Spleen (tissue), 11 donors: ENCODE results near the gene SLC45A1. TPM values are rescaled to one million over a fixed set of nuclear protein-coding genes. Genes with fewer than 3 reads are reported as not detected.
A peak's percentile ranks its signal among the peaks of the same experiment; 100 is the strongest.

ENCODE experiments used
- DNase-seq: peaks from one replicate; pipeline ENCODE4 v3.0.0-alpha.2; 2020
- H3K27ac ChIP-seq, 8 donors: fragments of 200-600 bp; sonication (generic) in 7 of 8; 1 replicate in 4 of 8; 2 replicates in 4 of 8; pipeline versions ENCODE4 v1.5.0 to v1.8.0; 2016 to 2021; ENCODE audit warnings: inconsistent platforms in 4 of 8, mild to moderate bottlenecking in 4 of 8, moderate library complexity in 1 of 8
- H3K27me3 ChIP-seq, 7 donors: fragments of 200-600 bp; sonication (generic) in 6 of 7; replicated peaks in 1 of 7; 1 replicate in 4 of 7; 2 replicates in 3 of 7; pipeline versions ENCODE4 v1.5.0 to v1.8.0; 2016 to 2021; ENCODE audit warnings: inconsistent platforms in 3 of 7, mild to moderate bottlenecking in 1 of 7
- H3K36me3 ChIP-seq, 6 donors: fragments of 200-600 bp; sonication (generic) in 5 of 6; 1 replicate in 4 of 6; 2 replicates in 2 of 6; pipeline versions ENCODE4 v1.5.0 to v1.8.0; 2016 to 2021; ENCODE audit warnings: inconsistent platforms in 2 of 6
- H3K4me1 ChIP-seq, 6 donors: fragments of 200-600 bp; sonication (generic) in 5 of 6; 1 replicate in 3 of 6; 2 replicates in 3 of 6; pipeline versions ENCODE4 v1.5.0 to v1.8.0; 2016 to 2021; ENCODE audit warnings: inconsistent platforms in 3 of 6
- H3K4me3 ChIP-seq, 8 donors: fragments of 200-600 bp; sonication (generic) in 7 of 8; 1 replicate in 4 of 8; 2 replicates in 4 of 8; pipeline versions ENCODE4 v1.5.0 to v1.8.0; 2016 to 2021; ENCODE audit warnings: inconsistent platforms in 4 of 8, mild to moderate bottlenecking in 4 of 8, moderate library complexity in 2 of 8
- H3K9me3 ChIP-seq, 8 donors: fragments of 200-600 bp; sonication (generic) in 7 of 8; 1 replicate in 4 of 8; 2 replicates in 4 of 8; pipeline versions ENCODE4 v1.5.0 to v1.8.0; 2016 to 2021; ENCODE audit warnings: inconsistent platforms in 4 of 8
- CTCF ChIP-seq, 11 experiments: fragments of 200-600 bp in 7 of 11; fragments of 450-650 bp in 4 of 11; sonication (generic) in 4 of 11; IDR thresholded peaks in 8 of 11; conservative IDR thresholded peaks in 3 of 11; 1 replicate in 7 of 11; 2 replicates in 4 of 11; pipeline versions ENCODE4 v1.4.0 to v1.8.0; 2016 to 2021; ENCODE audit warnings: antibody characterized with exemption in 11 of 11, inconsistent platforms in 4 of 11, mild to moderate bottlenecking in 1 of 11
- POLR2A ChIP-seq, 3 donors: fragments of 450-650 bp; IDR thresholded peaks; one replicate each; pipeline ENCODE4 v1.5.1; 2017; ENCODE audit warnings: antibody characterized with exemption in 3 of 3, mild to moderate bottlenecking in 1 of 3
- POLR2AphosphoS5 ChIP-seq, 3 donors: sonication (generic); formaldehyde crosslinking; IDR thresholded peaks; one replicate each; pipeline ENCODE4 v1.5.1; 2017; ENCODE audit warnings: antibody characterized with exemption in 3 of 3
- WGBS, 5 donors: extraction: QIAGEN DNeasy Blood & Tissue Kit in 3 of 5; methylation state at CpG; one replicate each; pipeline versions ENCODE4 v1.1.5 to v1.1.7; 2013 to 2018; 5-methylcytosine and 5-hydroxymethylcytosine counted together
- intact Hi-C: fragments of 100-400 bp; cut with DNase I; formaldehyde crosslinking; loops from one replicate; pipeline ENCODE4 v1.15.0; 2023; ENCODE audit warnings: low total_unique reads
- polyA plus RNA-seq, 3 donors: library from polyadenylated mRNA; stranded (reverse); fragments of 200-250 nt; gene quantifications; one replicate each; pipeline ENCODE4 v1.2.1, GENCODE V29; 2013
- total RNA-seq, 7 donors: library from RNA; depleted of rRNA in 3 of 7; stranded (reverse); fragments of >200 nt in 3 of 7; fragmentation: NEBNext Ultra II Directional in 4 of 7; extraction: Animal tissue kit (Norgen Biotek cat#: 25700) in 4 of 7; gene quantifications; one replicate each; pipeline versions ENCODE4 v1.1.0 to v1.2.1, GENCODE V29; 2016 to 2021
- donor health status: healthy with polysubstance abuse.
- donor health status: DM: no; HTN: no; CAD: no; lungs with moderate emphysema.
- donor health status: DM: no; HTN: no; CAD: no.
- donor health status: Bipolar disorder and iron deficiency.
- donor health status: healthy.
- donor health status: DM: no; HTN: no; CAD: no.
- donor health status: DM: yes; HTN: yes; CAD: no.

SLC45A1 gene
- total and polyA plus RNA-seq, 10 donors: 1.3 to 3.3 (median 2.8) TPM

- H3K4me3 ChIP-seq: no peak overlapping the region
- intact Hi-C loops: no loop called here
- H3K9me3 ChIP-seq: no peaks in the 10 kb centered on the region
- H3K27me3 ChIP-seq: no peaks in the 10 kb centered on the region
- 94 to 96% (median 95%) methylated on average over 44 to 46 of the region's 46 CpGs for WGBS, 5 donors
- no peak for DNase-seq
- TF ChIP-seq POLR2A (IDR thresholded peaks at IDR 0.05) (no peak), POLR2AphosphoS5 (IDR thresholded peaks at IDR 0.05) (peak in 1 of 3 donors; percentile 60)
- peaks cover 17 to 100% (median 97%) of the 10 kb centered on the region in 6 donors for H3K36me3 ChIP-seq
- peak overlapping the region in 5 of 8 donors; percentile 18 to 62 (median 28) for H3K27ac ChIP-seq
- peaks cover 4 to 42% (median 25%) of the 10 kb centered on the region in 6 donors for H3K4me1 ChIP-seq
Measured at GRCh38 chr1:8358241-8358896, 40.5 kb downstream of the SLC45A1 start.

GRCh38 chr1:8358897-8359616 lies 41.1 kb downstream of the SLC45A1 start:
- H3K27ac ChIP-seq: peak overlapping the region in 3 of 8 donors; percentile 1 to 40 (median 11)
- H3K9me3 ChIP-seq: no peaks in the 10 kb centered on the region
- peaks cover 17 to 100% (median 97%) of the 10 kb centered on the region in 6 donors for H3K36me3 ChIP-seq
- intact Hi-C loops: no loop called here
- H3K4me3 ChIP-seq: no peak overlapping the region
- 84 to 93% (median 91%) methylated on average over 14 to 26 of the region's 26 CpGs for WGBS, 5 donors
- peaks cover 9 to 42% (median 25%) of the 10 kb centered on the region in 6 donors for H3K4me1 ChIP-seq
- TF ChIP-seq POLR2AphosphoS5 (IDR thresholded peaks at IDR 0.05) (peak in 2 of 3 donors; percentile 38 to 60), POLR2A (IDR thresholded peaks at IDR 0.05) (no peak), CTCF (IDR thresholded peaks at IDR 0.05 in 8 of 11, conservative IDR thresholded peaks at IDR 0.05 in 3 of 11) (no peak)
- no peak for DNase-seq
- no peaks in the 10 kb centered on the region for H3K27me3 ChIP-seq

GRCh38 chr1:8359617-8360481 lies 41.9 kb downstream of the SLC45A1 start:
- intact Hi-C loops: no loop called here
- Histone ChIP-seq H3K36me3 (peaks cover 17 to 100% (median 97%) of the 10 kb centered on the region in 6 donors), H3K27ac (peak overlapping the region in 3 of 8 donors; percentile 6 to 40 (median 11)), H3K27me3 (no peaks in the 10 kb centered on the region), H3K9me3 (no peaks in the 10 kb centered on the region), H3K4me1 (peaks cover 9 to 48% (median 31%) of the 10 kb centered on the region in 6 donors), H3K4me3 (no peak overlapping the region)
- no peak for DNase-seq
- TF ChIP-seq POLR2A (IDR thresholded peaks at IDR 0.05) (no peak), CTCF (IDR thresholded peaks at IDR 0.05 in 8 of 11, conservative IDR thresholded peaks at IDR 0.05 in 3 of 11) (no peak), POLR2AphosphoS5 (IDR thresholded peaks at IDR 0.05) (peak in 1 of 3 donors; percentile 27)
- WGBS, 5 donors: 93 to 96% (median 95%) methylated on average over 29 to 44 of the region's 44 CpGs

GRCh38 chr1:8360493-8361197 lies 42.7 kb downstream of the SLC45A1 start:
- Histone ChIP-seq H3K4me3 (no peak overlapping the region), H3K4me1 (peaks cover 9 to 56% (median 35%) of the 10 kb centered on the region in 6 donors), H3K27me3 (no peaks in the 10 kb centered on the region), H3K27ac (peak overlapping the region in 2 of 8 donors; percentile 6 to 21), H3K9me3 (no peaks in the 10 kb centered on the region), H3K36me3 (peaks cover 17 to 100% (median 97%) of the 10 kb centered on the region in 6 donors)
- WGBS, 5 donors: 87 to 94% (median 91%) methylated on average over 25 to 26 of the region's 26 CpGs
- intact Hi-C loops: no loop called here
- DNase-seq: no peak
- no peak for TF ChIP-seq POLR2A (IDR thresholded peaks at IDR 0.05)
- no peak for TF ChIP-seq CTCF (IDR thresholded peaks at IDR 0.05 in 8 of 11, conservative IDR thresholded peaks at IDR 0.05 in 3 of 11)
- TF ChIP-seq POLR2AphosphoS5 (IDR thresholded peaks at IDR 0.05): peak in 2 of 3 donors; percentile 21 to 77
